ENCODE data around the gene PLPP1. TPM values are rescaled to one million over a fixed set of nuclear protein-coding genes. Genes with fewer than 3 reads are reported as not detected.
"Not testable (repeated sequence)": the region's sequence is repeated elsewhere in the genome, so short reads cannot be mapped to it uniquely, and the experiment has no call there.

PLPP1 gene
- total and polyA plus RNA-seq, 5 donors from 2014 or later = 5.7 to 10.1 (median 8.1) TPM

- H3K4me1 Mint-ChIP-seq = peaks cover 14 to 24% (median 19%) of the 10 kb centered on the region in 4 donors
- H3K9me3 Mint-ChIP-seq = peaks cover 0 to 2% (median 0%) of the 10 kb centered on the region in 7 donors
- H3K27ac Mint-ChIP-seq = no peak overlapping the region
- H3K36me3 Mint-ChIP-seq = no peaks in the 10 kb centered on the region
- H3K27me3 Mint-ChIP-seq = peaks cover 24% of the 10 kb centered on the region
- Histone ChIP-seq H3K36me3 (ENCODE audit: control insufficient read depth, insufficient read depth, low read length) (no peaks in the 10 kb centered on the region), H3K4me1 (ENCODE audit: control insufficient read depth, insufficient read depth, low read length, poor library complexity, severe bottlenecking) (peaks cover 16% of the 10 kb centered on the region), H3K4me3 (ENCODE audit: low read depth, low read length) (no peak overlapping the region), H3K27ac (ENCODE audit: insufficient read depth, low read length, poor library complexity, severe bottlenecking) (no peak overlapping the region), H3K27me3 (ENCODE audit: control insufficient read depth, insufficient read depth, low read length) (peaks cover 4% of the 10 kb centered on the region), H3K9me3 (ENCODE audit: control insufficient read depth in 2 of 2, low read length in 2 of 2) (no peaks in the 10 kb centered on the region)
- no peak overlapping the region for H3K4me3 Mint-ChIP-seq
- no peak for ATAC-seq (ENCODE audit: low read depth in 2 of 2)
- no peak for DNase-seq
These were observed 9.6 kb upstream of the PLPP1 start for GRCh38 chr5:55544341-55544740.

- Histone ChIP-seq H3K27me3 (ENCODE audit: control insufficient read depth, insufficient read depth, low read length) (no peaks in the 10 kb centered on the region), H3K36me3 (ENCODE audit: control insufficient read depth, insufficient read depth, low read length) (no peaks in the 10 kb centered on the region), H3K27ac (ENCODE audit: insufficient read depth, low read length, poor library complexity, severe bottlenecking) (peak overlapping the region; percentile 39), H3K4me1 (ENCODE audit: control insufficient read depth, insufficient read depth, low read length, poor library complexity, severe bottlenecking) (peaks cover 25% of the 10 kb centered on the region), H3K9me3 (ENCODE audit: control insufficient read depth in 2 of 2, low read length in 2 of 2) (no peaks in the 10 kb centered on the region), H3K4me3 (ENCODE audit: low read depth, low read length) (peak overlapping the region; percentile 1)
- peak in 1 of 3 donors; percentile 84 for DNase-seq
- peaks cover 20 to 32% (median 24%) of the 10 kb centered on the region in 4 donors for H3K4me1 Mint-ChIP-seq
- no peaks in the 10 kb centered on the region for H3K9me3 Mint-ChIP-seq
- H3K36me3 Mint-ChIP-seq = no peaks in the 10 kb centered on the region
- H3K4me3 Mint-ChIP-seq = peak overlapping the region in 3 of 4 donors; percentile 1 to 12 (median 5)
- ATAC-seq (ENCODE audit: low read depth in 2 of 2) = peak; percentile 64 to 78
- peak overlapping the region in 2 of 3 donors; percentile 9 to 98 for H3K27ac Mint-ChIP-seq
- H3K27me3 Mint-ChIP-seq = no peaks in the 10 kb centered on the region
These were observed 6.4 kb upstream of the PLPP1 start for GRCh38 chr5:55541056-55541635.

GRCh38 chr5:55540525-55540924 is 5.8 kb upstream of the PLPP1 start:
- Mint-ChIP-seq H3K36me3 (no peaks in the 10 kb centered on the region), H3K27me3 (no peaks in the 10 kb centered on the region), H3K9me3 (no peaks in the 10 kb centered on the region), H3K27ac (peak overlapping the region; percentile 9 to 98 (median 56)), H3K4me3 (peak overlapping the region; percentile 5 to 29 (median 17)), H3K4me1 (peaks cover 20 to 34% (median 25%) of the 10 kb centered on the region in 4 donors)
- DNase-seq = no peak
- Histone ChIP-seq H3K4me1 (ENCODE audit: control insufficient read depth, insufficient read depth, low read length, poor library complexity, severe bottlenecking) (peaks cover 26% of the 10 kb centered on the region), H3K9me3 (ENCODE audit: control insufficient read depth in 2 of 2, low read length in 2 of 2) (no peaks in the 10 kb centered on the region), H3K27ac (ENCODE audit: insufficient read depth, low read length, poor library complexity, severe bottlenecking) (peak overlapping the region; percentile 39), H3K27me3 (ENCODE audit: control insufficient read depth, insufficient read depth, low read length) (no peaks in the 10 kb centered on the region), H3K36me3 (ENCODE audit: control insufficient read depth, insufficient read depth, low read length) (no peaks in the 10 kb centered on the region), H3K4me3 (ENCODE audit: low read depth, low read length) (peak overlapping the region; percentile 5)
- peak; percentile 37 to 41 for ATAC-seq (ENCODE audit: low read depth in 2 of 2)

GRCh38 chr5:55540024-55540423 is 5.3 kb upstream of the PLPP1 start:
- no peaks in the 10 kb centered on the region for H3K36me3 ChIP-seq (ENCODE audit: control insufficient read depth, insufficient read depth, low read length)
- H3K27me3 ChIP-seq (ENCODE audit: control insufficient read depth, insufficient read depth, low read length) = no peaks in the 10 kb centered on the region
- Mint-ChIP-seq H3K9me3 (no peaks in the 10 kb centered on the region), H3K27me3 (no peaks in the 10 kb centered on the region), H3K36me3 (no peaks in the 10 kb centered on the region), H3K4me3 (peak overlapping the region in 1 of 4 donors; percentile 24), H3K27ac (peak overlapping the region in 1 of 3 donors; percentile 2), H3K4me1 (peaks cover 20 to 39% (median 27%) of the 10 kb centered on the region in 4 donors)
- peaks cover 31% of the 10 kb centered on the region for H3K4me1 ChIP-seq (ENCODE audit: control insufficient read depth, insufficient read depth, low read length, poor library complexity, severe bottlenecking)
- ATAC-seq (ENCODE audit: low read depth in 2 of 2) (no peak), DNase-seq (no peak)
- peak overlapping the region; percentile 5 for H3K4me3 ChIP-seq (ENCODE audit: low read depth, low read length)
- peak overlapping the region; percentile 39 for H3K27ac ChIP-seq (ENCODE audit: insufficient read depth, low read length, poor library complexity, severe bottlenecking)
- H3K9me3 ChIP-seq (ENCODE audit: control insufficient read depth in 2 of 2, low read length in 2 of 2) = no peaks in the 10 kb centered on the region

GRCh38 chr5:55538661-55539060 is 3.9 kb upstream of the PLPP1 start:
- Mint-ChIP-seq H3K27ac (peak overlapping the region in 2 of 3 donors; percentile 43 to 68), H3K4me1 (peaks cover 25 to 43% (median 31%) of the 10 kb centered on the region in 4 donors), H3K36me3 (no peaks in the 10 kb centered on the region), H3K9me3 (no peaks in the 10 kb centered on the region), H3K27me3 (no peaks in the 10 kb centered on the region), H3K4me3 (peak overlapping the region in 3 of 4 donors; percentile 33 to 56 (median 53))
- DNase-seq (peak in 2 of 3 donors; percentile 17 to 76), ATAC-seq (ENCODE audit: low read depth in 2 of 2) (no peak)
- H3K4me1 ChIP-seq (ENCODE audit: control insufficient read depth, insufficient read depth, low read length, poor library complexity, severe bottlenecking) = peaks cover 37% of the 10 kb centered on the region
- H3K27ac ChIP-seq (ENCODE audit: insufficient read depth, low read length, poor library complexity, severe bottlenecking) = peak overlapping the region; percentile 28
- no peaks in the 10 kb centered on the region for H3K9me3 ChIP-seq (ENCODE audit: control insufficient read depth in 2 of 2, low read length in 2 of 2)
- H3K27me3 ChIP-seq (ENCODE audit: control insufficient read depth, insufficient read depth, low read length) = no peaks in the 10 kb centered on the region
- H3K36me3 ChIP-seq (ENCODE audit: control insufficient read depth, insufficient read depth, low read length) = no peaks in the 10 kb centered on the region
- peak overlapping the region; percentile 8 for H3K4me3 ChIP-seq (ENCODE audit: low read depth, low read length)

GRCh38 chr5:55537315-55537714 is 2.6 kb upstream of the PLPP1 start:
- not testable (repeated sequence) for H3K36me3 Mint-ChIP-seq; H3K9me3 Mint-ChIP-seq; H3K27ac ChIP-seq (ENCODE audit: insufficient read depth, low read length, poor library complexity, severe bottlenecking); DNase-seq; H3K4me3 ChIP-seq (ENCODE audit: low read depth, low read length); H3K27me3 ChIP-seq (ENCODE audit: control insufficient read depth, insufficient read depth, low read length); H3K36me3 ChIP-seq (ENCODE audit: control insufficient read depth, insufficient read depth, low read length); H3K9me3 ChIP-seq (ENCODE audit: control insufficient read depth in 2 of 2, low read length in 2 of 2); H3K27me3 Mint-ChIP-seq; ATAC-seq (ENCODE audit: low read depth in 2 of 2); H3K4me3 Mint-ChIP-seq
- peak overlapping the region in 1 of 3 donors; percentile 66 for H3K27ac Mint-ChIP-seq
- H3K4me1 Mint-ChIP-seq = peaks cover 27 to 47% (median 36%) of the 10 kb centered on the region in 4 donors
- peaks cover 41% of the 10 kb centered on the region for H3K4me1 ChIP-seq (ENCODE audit: control insufficient read depth, insufficient read depth, low read length, poor library complexity, severe bottlenecking)

GRCh38 chr5:55535199-55535905 is 588 bp upstream of the PLPP1 start:
- peak overlapping the region; percentile 91 to 96 (median 95) for H3K27ac Mint-ChIP-seq
- H3K4me3 ChIP-seq (ENCODE audit: low read depth, low read length) = peak overlapping the region; percentile 75
- H3K9me3 Mint-ChIP-seq = no peaks in the 10 kb centered on the region
- no peaks in the 10 kb centered on the region for H3K27me3 ChIP-seq (ENCODE audit: control insufficient read depth, insufficient read depth, low read length)
- H3K36me3 Mint-ChIP-seq = peaks cover 3% of the 10 kb centered on the region
- H3K36me3 ChIP-seq (ENCODE audit: control insufficient read depth, insufficient read depth, low read length) = no peaks in the 10 kb centered on the region
- ATAC-seq (ENCODE audit: low read depth in 2 of 2) = no peak
- H3K4me1 Mint-ChIP-seq = peaks cover 27 to 34% (median 30%) of the 10 kb centered on the region in 4 donors
- peak overlapping the region; percentile 88 for H3K27ac ChIP-seq (ENCODE audit: insufficient read depth, low read length, poor library complexity, severe bottlenecking)
- H3K9me3 ChIP-seq (ENCODE audit: control insufficient read depth in 2 of 2, low read length in 2 of 2) = no peaks in the 10 kb centered on the region
- peaks cover 27% of the 10 kb centered on the region for H3K4me1 ChIP-seq (ENCODE audit: control insufficient read depth, insufficient read depth, low read length, poor library complexity, severe bottlenecking)
- peak overlapping the region; percentile 71 to 96 (median 94) for H3K4me3 Mint-ChIP-seq
- DNase-seq = no peak
- no peaks in the 10 kb centered on the region for H3K27me3 Mint-ChIP-seq
